ENCODE data around the gene EMX2. TPM values are rescaled to one million over a fixed set of nuclear protein-coding genes. Genes with fewer than 3 reads are reported as not detected.

EMX2 gene
- total RNA-seq, 1 donor from 2014 or later = 0.74 TPM

GRCh38 chr10:117544711-117545140 lies 2.2 kb downstream of the EMX2 start:
- TF ChIP-seq CTCF (IDR thresholded peaks at IDR 0.05) (no peak), POLR2A (IDR thresholded peaks at IDR 0.05) (no peak), POLR2AphosphoS5 (IDR thresholded peaks at IDR 0.05; ENCODE audit: insufficient read depth in 1 of 2, low read depth in 1 of 2) (no peak)
- H3K27ac ChIP-seq = peak overlapping the region; percentile 87
- peaks cover 19% of the 10 kb centered on the region for H3K27me3 ChIP-seq
- DNase-seq (ENCODE audit: extremely low spot score in 2 of 2) = no peak
- H3K4me1 ChIP-seq = peaks cover 47% of the 10 kb centered on the region
- no peaks in the 10 kb centered on the region for H3K9me3 ChIP-seq
- H3K36me3 ChIP-seq = no peaks in the 10 kb centered on the region
- intact Hi-C loops (cut with DNase I) = no loop called here
- peak overlapping the region; percentile 14 to 54 for H3K4me3 ChIP-seq

GRCh38 chr10:117545141-117546019 lies 2.8 kb downstream of the EMX2 start:
- Histone ChIP-seq H3K36me3 (no peaks in the 10 kb centered on the region), H3K27me3 (peaks cover 19% of the 10 kb centered on the region), H3K9me3 (no peaks in the 10 kb centered on the region), H3K4me1 (peaks cover 47% of the 10 kb centered on the region), H3K4me3 (peak overlapping the region; percentile 14 to 54), H3K27ac (peak overlapping the region; percentile 87)
- no peak for DNase-seq (ENCODE audit: extremely low spot score in 2 of 2)
- intact Hi-C loops (cut with DNase I) = no loop called here
- TF ChIP-seq CTCF (IDR thresholded peaks at IDR 0.05) (no peak), POLR2A (IDR thresholded peaks at IDR 0.05) (no peak), POLR2AphosphoS5 (IDR thresholded peaks at IDR 0.05; ENCODE audit: insufficient read depth in 1 of 2, low read depth in 1 of 2) (no peak)

- Histone ChIP-seq H3K27ac (peak overlapping the region; percentile 87), H3K4me1 (peaks cover 47% of the 10 kb centered on the region), H3K27me3 (peaks cover 19% of the 10 kb centered on the region), H3K4me3 (peak overlapping the region; percentile 14 to 54), H3K36me3 (no peaks in the 10 kb centered on the region), H3K9me3 (no peaks in the 10 kb centered on the region)
- DNase-seq (ENCODE audit: extremely low spot score in 2 of 2) = no peak
- intact Hi-C loops (cut with DNase I) = no loop called here
- no peak for TF ChIP-seq POLR2A (IDR thresholded peaks at IDR 0.05)
- TF ChIP-seq CTCF (IDR thresholded peaks at IDR 0.05) = no peak
- TF ChIP-seq POLR2AphosphoS5 (IDR thresholded peaks at IDR 0.05; ENCODE audit: insufficient read depth in 1 of 2, low read depth in 1 of 2) = no peak
Observed at GRCh38 chr10:117546020-117546580, 3.6 kb downstream of the EMX2 start.

- intact Hi-C loops (cut with DNase I) = no loop called here
- Histone ChIP-seq H3K4me1 (peaks cover 47% of the 10 kb centered on the region), H3K27ac (peak overlapping the region; percentile 87)
Observed at GRCh38 chr10:117546581-117547015, 4.1 kb downstream of the EMX2 start.

More at GRCh38 chr10:117546581-117547015, 4.1 kb downstream of the EMX2 start:
- no peaks in the 10 kb centered on the region for H3K36me3 ChIP-seq
- DNase-seq (ENCODE audit: extremely low spot score in 2 of 2) = no peak
- no peak for TF ChIP-seq CTCF (IDR thresholded peaks at IDR 0.05)
- no peak for TF ChIP-seq POLR2A (IDR thresholded peaks at IDR 0.05)
- TF ChIP-seq POLR2AphosphoS5 (IDR thresholded peaks at IDR 0.05; ENCODE audit: insufficient read depth in 1 of 2, low read depth in 1 of 2) = no peak
- H3K4me3 ChIP-seq = no peak overlapping the region
- peaks cover 22% of the 10 kb centered on the region for H3K27me3 ChIP-seq
- H3K9me3 ChIP-seq = no peaks in the 10 kb centered on the region

All from vagina (tissue), 2 donors.